Retina (tissue), 1 donor: ENCODE data around the gene ARHGEF38.

ENCODE experiments used
- DNase-seq: peaks from one replicate; pipeline ENCODE4 v3.0.0-alpha.2; 2016

ARHGEF38 gene

GRCh38 chr4:105619188-105619931 is 66.9 kb downstream of the ARHGEF38 start:
- no peak for DNase-seq

DNA sequence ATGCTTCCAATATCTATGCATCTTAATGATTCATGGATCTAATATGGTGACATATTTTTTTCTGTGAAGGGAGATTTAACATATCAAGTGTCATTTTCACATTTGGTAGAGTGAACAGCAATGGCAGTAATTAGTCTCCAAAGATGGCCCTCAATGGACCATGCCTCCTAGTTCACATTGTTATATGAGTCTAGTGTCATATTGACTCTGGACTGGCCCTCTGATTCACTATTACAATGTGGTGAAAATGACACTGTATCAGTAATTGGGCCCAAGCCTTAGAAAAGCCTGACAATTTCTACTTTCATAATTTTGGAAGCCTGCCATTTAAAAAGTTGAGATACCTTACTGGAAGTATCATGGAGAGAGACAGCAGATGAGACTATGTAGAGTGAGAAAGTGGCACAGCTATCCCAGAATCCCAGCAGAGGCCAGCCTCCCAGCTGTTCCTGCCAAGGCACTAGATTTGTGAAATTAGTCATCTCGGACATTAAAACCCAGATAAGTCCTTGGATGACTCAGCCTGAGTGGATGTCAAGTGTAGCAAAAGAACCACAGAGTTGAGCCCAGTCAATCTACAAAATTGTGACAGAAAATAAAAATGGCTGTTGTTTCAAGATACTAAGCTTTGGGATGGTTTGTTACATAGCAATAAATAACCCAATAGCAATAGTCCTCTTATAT is 68.4 kb downstream of the ARHGEF38 start:
- no peak for DNase-seq

- DNase-seq = no peak
Measured at GRCh38 chr4:105622269-105622668, 69.8 kb downstream of the ARHGEF38 start.

- no peak for DNase-seq
Measured at GRCh38 chr4:105623099-105623498, 70.7 kb downstream of the ARHGEF38 start.

GRCh38 chr4:105624530-105624929 is 72.1 kb downstream of the ARHGEF38 start:
- no peak for DNase-seq

DNA sequence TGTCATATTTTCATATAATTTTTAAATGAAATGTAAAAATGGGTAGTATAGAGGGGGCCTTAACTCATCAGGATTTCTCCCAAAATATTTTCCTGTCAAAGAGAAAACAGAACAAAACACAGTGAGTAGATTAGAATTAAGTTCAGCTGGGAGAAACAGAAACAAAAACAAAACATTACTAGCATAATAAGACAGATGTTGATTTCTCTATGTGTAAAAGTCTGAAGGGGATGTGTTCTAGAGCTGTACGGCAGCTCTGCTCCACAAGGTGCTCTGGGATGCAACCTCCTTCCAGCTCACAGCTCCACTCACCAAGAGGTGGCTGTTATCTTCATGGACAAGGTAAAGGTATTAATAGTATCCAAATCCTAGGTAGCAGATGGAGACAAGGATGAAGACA is 72.8 kb downstream of the ARHGEF38 start:
- DNase-seq = no peak

DNA sequence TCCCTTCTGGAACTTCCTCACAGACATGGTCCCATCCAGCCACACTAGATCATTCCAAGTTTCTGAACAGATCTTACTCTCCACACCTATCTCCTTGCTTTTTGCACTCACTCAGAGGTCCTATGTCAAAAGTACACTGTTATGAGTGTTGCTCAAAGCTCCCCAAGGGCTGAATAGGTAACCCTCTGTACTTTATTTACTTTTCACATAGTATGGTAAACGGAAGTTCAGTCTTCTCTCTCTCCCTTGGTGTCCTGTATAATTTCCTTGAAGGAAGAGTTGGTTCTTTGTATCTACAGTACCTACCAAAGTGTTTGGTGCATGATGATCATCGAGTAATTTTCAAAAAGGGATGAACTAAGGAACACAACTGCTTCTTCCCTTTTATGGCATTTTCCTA is 74.4 kb downstream of the ARHGEF38 start:
- no peak for DNase-seq

DNA sequence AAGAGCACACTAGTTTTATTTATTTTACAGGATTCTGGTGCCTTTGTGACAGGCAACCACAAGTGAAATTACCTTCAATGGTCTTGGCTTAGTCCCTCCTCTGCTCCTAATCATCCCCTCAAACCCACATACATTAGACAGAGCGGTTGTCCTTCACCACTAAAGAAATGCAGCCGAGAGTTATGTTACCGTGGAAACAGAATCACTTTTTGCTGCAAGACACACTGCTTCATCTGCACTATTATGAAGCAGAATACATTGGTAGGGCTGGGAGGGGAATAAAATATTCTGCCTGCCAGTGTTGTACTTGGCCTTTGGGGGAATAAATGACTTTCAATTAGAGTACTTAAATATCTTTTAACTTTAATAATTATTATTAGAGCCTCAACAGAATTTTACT is 75.2 kb downstream of the ARHGEF38 start:
- no peak for DNase-seq

DNA sequence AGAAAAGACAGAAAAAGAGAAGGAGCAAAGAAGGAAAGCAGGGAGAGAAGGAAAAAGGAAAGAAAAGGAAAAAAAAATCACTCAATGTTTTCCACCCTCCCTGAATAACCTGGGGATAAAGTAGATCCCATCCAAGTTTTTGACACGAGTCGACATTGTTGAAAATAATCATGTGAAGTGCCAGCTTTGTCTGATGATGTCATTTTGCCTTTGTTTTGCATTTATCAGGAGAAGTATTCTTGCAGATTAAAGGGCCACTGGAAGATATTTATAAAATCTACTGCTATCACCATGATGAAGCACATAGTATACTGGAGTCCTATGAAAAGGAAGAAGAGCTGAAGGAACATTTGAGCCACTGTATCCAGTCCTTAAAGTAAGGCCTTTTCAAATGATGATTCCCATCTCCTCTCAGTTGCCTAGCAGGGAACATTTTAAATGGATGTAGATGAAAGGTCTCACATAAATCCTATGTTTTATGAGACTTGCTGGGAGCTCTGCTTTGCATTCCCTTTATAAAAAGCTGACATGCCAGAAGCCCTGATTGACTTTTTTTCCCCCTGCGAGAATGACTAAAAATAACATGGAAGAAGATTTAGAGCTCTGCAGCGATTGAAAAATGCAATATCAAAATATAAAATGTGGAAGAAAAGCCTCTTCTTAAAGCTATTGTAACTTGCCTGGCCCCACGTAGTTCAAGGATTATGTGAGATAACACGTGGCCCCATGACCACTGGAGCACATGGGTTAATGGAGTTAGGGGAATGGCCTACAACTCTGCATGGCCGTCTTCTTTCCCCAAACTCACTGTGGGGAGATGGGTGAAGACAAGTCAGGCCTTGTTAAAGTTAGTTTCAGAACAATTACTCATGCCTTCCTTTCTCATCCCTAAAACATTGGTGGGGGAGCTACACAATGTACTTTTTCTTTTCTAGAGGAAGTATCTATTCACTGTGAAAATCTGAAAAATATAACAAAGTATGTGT is 78.5 kb downstream of the ARHGEF38 start:
- no peak for DNase-seq

- DNase-seq = no peak
Measured at GRCh38 chr4:105631818-105632400, 79.5 kb downstream of the ARHGEF38 start.

GRCh38 chr4:105632599-105632998 is 80.2 kb downstream of the ARHGEF38 start:
- DNase-seq = no peak

DNA sequence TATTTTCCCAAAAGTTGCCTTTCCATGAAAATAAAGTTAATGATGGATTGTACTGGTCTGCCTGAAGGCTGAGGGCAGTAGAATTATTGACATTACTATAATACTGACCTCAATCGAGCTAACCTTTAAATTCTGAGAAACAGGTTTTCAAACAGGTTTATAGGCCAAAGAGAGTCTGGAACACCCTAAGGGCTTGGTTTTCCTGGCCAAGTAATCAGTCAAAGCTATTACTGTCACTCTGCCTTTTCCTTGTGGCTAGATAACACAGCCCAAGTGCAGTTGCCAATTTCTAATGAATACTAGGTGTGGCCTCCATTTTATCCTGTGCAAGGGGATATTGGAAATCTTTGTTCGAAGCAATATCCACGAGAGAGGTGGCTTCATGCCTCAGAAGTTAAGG is 80.8 kb downstream of the ARHGEF38 start:
- DNase-seq = no peak

DNA sequence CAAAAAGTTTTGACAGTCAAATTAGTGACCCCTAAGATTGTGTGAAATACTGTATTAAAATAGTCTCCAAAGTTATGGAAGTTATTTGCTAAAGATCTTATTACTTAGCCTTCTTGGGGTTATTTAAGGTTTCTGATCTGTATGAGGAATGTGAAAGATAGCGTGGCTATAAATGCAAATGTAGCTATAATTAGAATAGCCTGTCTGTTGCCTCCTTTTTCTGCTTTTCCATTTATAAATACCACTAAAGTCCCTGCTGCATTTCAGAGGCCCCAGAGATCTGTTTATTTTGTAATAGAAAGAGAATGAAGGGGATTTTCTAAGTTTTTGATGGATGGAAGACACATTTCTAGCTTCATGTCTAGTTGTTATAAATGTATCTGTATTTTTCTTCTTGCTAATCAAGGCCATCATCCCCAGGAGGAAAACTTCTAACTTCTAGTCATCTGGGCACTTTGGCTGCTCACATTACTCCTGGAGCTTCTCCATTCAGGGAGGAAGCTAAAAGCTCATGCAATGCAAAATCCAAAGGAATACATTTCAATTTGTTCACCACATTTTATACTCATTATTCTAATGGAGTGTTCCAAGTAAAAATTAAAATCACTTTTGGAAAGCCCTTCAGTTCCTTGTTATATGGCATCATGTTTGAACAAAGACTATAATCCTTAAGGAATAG is 82.1 kb downstream of the ARHGEF38 start:
- DNase-seq = no peak

GRCh38 chr4:105637408-105638176 is 85.2 kb downstream of the ARHGEF38 start:
- DNase-seq = no peak

- no peak for DNase-seq
Measured at GRCh38 chr4:105641845-105642244, 89.4 kb downstream of the ARHGEF38 start.

- no peak for DNase-seq
Measured at GRCh38 chr4:105644257-105644656, 91.8 kb downstream of the ARHGEF38 start.

DNA sequence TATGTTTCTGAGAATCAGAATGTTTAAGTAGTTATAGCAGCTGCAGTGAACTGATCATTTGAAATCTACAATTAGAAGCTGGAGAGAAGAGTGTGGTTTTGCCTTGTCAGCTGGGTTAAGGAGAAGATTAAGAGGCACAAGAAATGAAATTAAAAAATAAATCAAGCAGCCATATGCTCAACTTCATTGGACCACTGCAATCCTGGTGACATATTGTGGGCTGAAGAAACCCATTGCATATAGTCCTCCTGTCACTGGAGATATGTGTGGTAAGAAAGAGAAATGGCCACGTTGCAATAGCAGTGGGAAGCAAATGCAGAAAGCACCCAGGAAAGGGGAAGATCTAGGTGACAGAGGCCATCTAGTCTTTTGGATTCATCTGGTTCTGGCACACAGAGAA is 93.0 kb downstream of the ARHGEF38 start:
- DNase-seq = no peak

DNA sequence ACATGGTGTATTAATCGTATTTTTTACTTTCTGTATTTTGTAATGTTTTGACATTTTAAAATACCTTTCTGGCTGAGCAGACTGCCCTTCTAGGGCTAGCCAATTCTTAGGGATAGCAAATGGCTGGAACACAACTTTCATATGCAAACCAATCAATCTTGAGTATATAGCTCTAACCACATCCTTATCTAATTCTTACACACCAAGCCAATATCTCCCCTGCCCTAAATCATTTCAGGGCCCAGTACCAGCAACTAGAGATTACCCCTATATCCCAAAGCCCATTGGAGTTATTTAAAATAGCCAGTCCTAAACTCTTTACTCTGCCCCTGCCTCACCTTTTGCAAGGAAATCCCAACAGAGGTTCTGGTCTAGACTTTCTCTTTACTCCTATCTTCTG is 97.8 kb downstream of the ARHGEF38 start:
- no peak for DNase-seq

DNA sequence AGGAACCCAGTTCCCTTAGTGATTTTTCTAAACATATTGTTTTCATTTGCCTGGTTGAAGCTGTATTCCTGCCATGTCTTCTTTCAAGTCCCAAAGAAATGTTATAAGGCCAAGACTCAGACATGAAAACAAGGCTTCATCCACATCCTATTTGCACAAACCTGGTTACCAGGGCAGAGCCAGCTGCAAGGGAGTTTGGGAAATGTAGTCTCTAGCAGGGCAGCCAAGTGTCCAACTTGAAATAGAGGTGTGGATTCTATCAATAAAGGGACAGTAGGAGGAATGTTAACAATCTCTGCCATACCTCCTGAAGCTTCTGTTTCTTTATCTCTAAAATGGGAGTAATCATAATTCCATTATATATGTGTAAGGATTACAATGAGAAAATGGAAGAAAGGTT is 99.5 kb downstream of the ARHGEF38 start:
- DNase-seq = no peak

DNA sequence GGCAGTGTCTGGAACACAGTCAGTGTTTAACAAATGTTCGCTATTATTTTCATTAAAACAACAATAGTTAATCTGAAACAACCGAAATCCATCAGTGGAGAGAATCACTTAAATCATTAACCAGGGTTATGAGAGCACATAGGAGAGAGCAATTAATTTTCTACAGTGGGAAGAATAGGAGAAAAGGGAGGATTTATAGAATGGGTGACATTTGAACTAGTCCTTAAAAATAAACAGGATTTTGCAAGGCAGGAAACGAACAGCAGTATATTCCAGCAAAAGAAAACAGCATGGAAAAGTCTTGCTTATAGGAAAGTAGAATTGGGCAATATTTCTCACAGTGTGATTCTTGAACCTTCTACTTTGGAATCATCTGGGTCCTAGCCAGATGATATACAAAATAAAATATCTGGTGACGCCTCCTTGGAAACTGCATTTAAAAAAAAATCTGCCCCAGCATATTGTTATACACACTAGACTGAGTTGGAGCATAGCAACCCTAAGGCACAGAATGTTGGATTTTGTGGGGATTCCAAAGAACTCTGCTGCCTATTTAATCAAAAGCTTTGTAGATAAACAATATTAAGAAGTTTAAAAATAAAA is 100.0 kb downstream of the ARHGEF38 start:
- no peak for DNase-seq

DNA sequence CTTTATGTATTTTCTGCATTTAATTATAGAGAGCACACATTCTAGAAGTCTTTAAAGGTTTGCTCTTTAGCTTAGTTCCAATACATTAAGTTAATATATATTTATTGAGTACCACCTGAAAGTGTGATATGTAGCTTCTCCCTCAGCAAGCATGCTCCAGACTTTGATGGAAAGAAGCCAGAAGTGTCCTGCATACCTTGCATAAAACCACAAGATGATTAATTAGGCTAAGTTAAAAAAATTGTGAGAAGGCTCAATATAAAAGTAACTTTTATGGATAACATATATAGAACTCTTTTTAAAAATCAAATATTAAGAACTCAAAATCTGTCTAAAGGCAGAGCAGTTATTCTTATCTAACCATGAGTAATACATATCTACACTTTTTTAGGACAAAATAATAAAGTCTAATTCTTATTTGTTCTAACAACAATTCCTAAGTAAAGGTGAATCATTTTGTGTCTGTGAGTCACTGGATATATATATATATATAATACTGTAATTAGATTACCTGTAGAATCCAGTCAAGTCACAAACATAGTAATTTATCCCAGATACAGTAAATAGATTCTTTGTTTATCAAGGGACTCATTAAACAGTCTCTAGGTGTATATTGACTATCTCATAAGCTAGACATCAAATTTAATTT is 104.8 kb downstream of the ARHGEF38 start:
- no peak for DNase-seq
